Hepatocyte (in vitro differentiated cells): Measurements from ENCODE around the gene HBA2. TPM values are rescaled to one million over a fixed set of nuclear protein-coding genes. Genes with fewer than 3 reads are reported as not detected.
"Not testable (repeated sequence)": the region's sequence is repeated elsewhere in the genome, so short reads cannot be mapped to it uniquely, and the experiment has no call there.

Experiments used
- DNase-seq: peaks from one replicate; pipeline ENCODE4 v3.0.0-alpha.2; 2016; ENCODE audit warnings: low spot score
- H2AFZ ChIP-seq: fragments of 200-600 bp; sonication (generic); 2 replicates; pipeline ENCODE4 v1.6.0; 2016; ENCODE audit warnings: antibody characterized with exemption, mild to moderate bottlenecking
- H3K27ac ChIP-seq: fragments of 200-600 bp; sonication (generic); 2 replicates; pipeline ENCODE4 v1.5.1; 2016; ENCODE audit warnings: mild to moderate bottlenecking
- H3K27me3 ChIP-seq: fragments of 200-600 bp; sonication (generic); 2 replicates; pipeline ENCODE4 v1.6.1; 2016
- H3K36me3 ChIP-seq: fragments of 200-600 bp; sonication (generic); replicated peaks from 2 replicates; pipeline ENCODE4 v1.5.1; 2016; ENCODE audit warnings: low read depth; ENCODE audit not compliant: insufficient read depth
- H3K4me1 ChIP-seq: fragments of 200-600 bp; sonication (generic); 2 replicates; pipeline ENCODE4 v1.5.1; 2016; ENCODE audit warnings: mild to moderate bottlenecking, moderate library complexity; ENCODE audit not compliant: insufficient read depth
- H3K4me2 ChIP-seq: fragments of 200-600 bp; sonication (generic); 2 replicates; pipeline ENCODE4 v1.6.0; 2016
- H3K4me3 ChIP-seq: fragments of 200-600 bp; sonication (generic); 2 replicates; pipeline ENCODE4 v1.5.1; 2016; ENCODE audit warnings: mild to moderate bottlenecking
- H3K79me2 ChIP-seq: fragments of 200-600 bp; sonication (generic); 2 replicates; pipeline ENCODE4 v1.6.0; 2017; ENCODE audit warnings: mild to moderate bottlenecking
- H3K9me2 ChIP-seq: fragments of 200-600 bp; sonication (generic); replicated peaks from 2 replicates; pipeline ENCODE4 v1.6.0; 2017; ENCODE audit warnings: mild to moderate bottlenecking; ENCODE audit not compliant: insufficient read depth
- H3K9me3 ChIP-seq: fragments of 200-600 bp; sonication (generic); 2 replicates; pipeline ENCODE4 v1.5.1; 2016; ENCODE audit warnings: low read depth, mild to moderate bottlenecking
- H4K20me1 ChIP-seq: fragments of 200-600 bp; sonication (generic); 2 replicates; pipeline ENCODE4 v1.6.0; 2016; ENCODE audit warnings: mild to moderate bottlenecking; ENCODE audit not compliant: insufficient read depth, poor library complexity, severe bottlenecking
- EZH2 ChIP-seq: fragments of 200-600 bp; sonication (generic); IDR thresholded peaks from 2 replicates; pipeline ENCODE4 v1.6.1; 2016; ENCODE audit warnings: antibody characterized with exemption, mild to moderate bottlenecking, borderline replicate concordance
- EZH2phosphoT487 ChIP-seq: fragments of 200-600 bp; sonication (generic); IDR thresholded peaks from one replicate; pipeline ENCODE4 v1.6.1; 2018; ENCODE audit warnings: antibody characterized with exemption, mild to moderate bottlenecking, low read depth, moderate library complexity; ENCODE audit not compliant: unreplicated experiment, severe bottlenecking
- WGBS: methylation state at CpG from one replicate; pipeline ENCODE4 v1.1.6; 2016; ENCODE audit warnings: low lambda C conversion rate; ENCODE audit errors: missing lambda C conversion rate; 5-methylcytosine and 5-hydroxymethylcytosine counted together
- polyA plus RNA-seq: library from polyadenylated mRNA; unstranded; fragments of >200 nt; fragmentation: Nextera tagmentation; extraction: Ambion mirVana; gene quantifications from 2 replicates; pipeline ENCODE4 v1.2.1, GENCODE V29; 2016
- total RNA-seq: library from RNA; depleted of rRNA; stranded (reverse); fragments of >200 nt; gene quantifications from 2 replicates; pipeline ENCODE4 v1.2.3, GENCODE V29; 2014
- TF ChIP-seq, protein P1 (sequence below): fragments of 200-600 bp; sonication (generic); IDR thresholded peaks from 2 replicates; pipeline ENCODE4 v1.5.1; 2016; ENCODE audit warnings: antibody characterized with exemption, mild to moderate bottlenecking; ENCODE audit not compliant: poor library complexity

The HBA2 gene
- total and polyA plus RNA-seq, 2 experiments from 2014 or later = not detected

DNA sequence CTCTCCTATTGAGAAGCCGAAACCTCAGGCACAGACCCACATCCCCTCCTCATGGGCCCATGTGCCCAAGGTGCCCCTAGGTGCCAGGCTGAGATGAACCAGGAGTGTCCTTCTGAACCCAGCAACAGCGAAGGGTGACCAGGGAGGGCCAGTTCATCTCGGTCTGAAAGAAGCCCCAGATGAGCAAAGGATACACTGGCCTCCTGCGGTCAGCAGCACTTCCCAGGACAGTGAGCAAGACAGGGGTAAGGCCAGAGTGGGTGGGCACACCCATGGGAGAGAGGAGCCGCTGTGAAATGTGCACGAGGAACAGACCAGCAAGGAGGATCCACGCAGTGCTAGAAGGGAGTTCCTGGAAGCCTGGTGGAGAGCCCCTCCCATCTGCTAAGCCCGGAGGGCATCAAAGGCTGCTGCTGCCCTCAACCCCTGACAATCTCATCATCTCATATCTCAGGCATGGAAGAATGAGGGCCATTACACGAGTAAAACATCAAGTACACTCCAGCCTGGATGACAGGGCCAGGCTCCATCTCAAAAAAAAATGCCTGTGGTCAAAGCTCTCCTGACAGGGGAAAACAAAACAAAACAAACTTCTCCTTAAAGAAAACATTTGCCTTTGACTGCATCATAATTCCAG, 23.5 kb upstream of the HBA2 start:
- no peak overlapping the region for H3K27ac ChIP-seq
- H3K4me3 ChIP-seq = no peak overlapping the region
- no peaks in the 10 kb centered on the region for H3K4me1 ChIP-seq
- H3K27me3 ChIP-seq = peaks cover 8% of the 10 kb centered on the region
- H2AFZ ChIP-seq = no peak overlapping the region
- no peaks in the 10 kb centered on the region for H3K36me3 ChIP-seq
- DNase-seq = no peak
- H3K79me2 ChIP-seq = no peaks in the 10 kb centered on the region
- no peaks in the 10 kb centered on the region for H3K9me2 ChIP-seq
- 65% methylated on average over 9 of the region's 9 CpGs for WGBS
- no peak overlapping the region for H3K4me2 ChIP-seq
- H4K20me1 ChIP-seq = no peaks in the 10 kb centered on the region
- H3K9me3 ChIP-seq = no peaks in the 10 kb centered on the region
- TF ChIP-seq EZH2phosphoT487 (no peak), EZH2 (no peak)
- TF ChIP-seq, protein P1, sequence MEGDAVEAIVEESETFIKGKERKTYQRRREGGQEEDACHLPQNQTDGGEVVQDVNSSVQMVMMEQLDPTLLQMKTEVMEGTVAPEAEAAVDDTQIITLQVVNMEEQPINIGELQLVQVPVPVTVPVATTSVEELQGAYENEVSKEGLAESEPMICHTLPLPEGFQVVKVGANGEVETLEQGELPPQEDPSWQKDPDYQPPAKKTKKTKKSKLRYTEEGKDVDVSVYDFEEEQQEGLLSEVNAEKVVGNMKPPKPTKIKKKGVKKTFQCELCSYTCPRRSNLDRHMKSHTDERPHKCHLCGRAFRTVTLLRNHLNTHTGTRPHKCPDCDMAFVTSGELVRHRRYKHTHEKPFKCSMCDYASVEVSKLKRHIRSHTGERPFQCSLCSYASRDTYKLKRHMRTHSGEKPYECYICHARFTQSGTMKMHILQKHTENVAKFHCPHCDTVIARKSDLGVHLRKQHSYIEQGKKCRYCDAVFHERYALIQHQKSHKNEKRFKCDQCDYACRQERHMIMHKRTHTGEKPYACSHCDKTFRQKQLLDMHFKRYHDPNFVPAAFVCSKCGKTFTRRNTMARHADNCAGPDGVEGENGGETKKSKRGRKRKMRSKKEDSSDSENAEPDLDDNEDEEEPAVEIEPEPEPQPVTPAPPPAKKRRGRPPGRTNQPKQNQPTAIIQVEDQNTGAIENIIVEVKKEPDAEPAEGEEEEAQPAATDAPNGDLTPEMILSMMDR = no peak

DNA sequence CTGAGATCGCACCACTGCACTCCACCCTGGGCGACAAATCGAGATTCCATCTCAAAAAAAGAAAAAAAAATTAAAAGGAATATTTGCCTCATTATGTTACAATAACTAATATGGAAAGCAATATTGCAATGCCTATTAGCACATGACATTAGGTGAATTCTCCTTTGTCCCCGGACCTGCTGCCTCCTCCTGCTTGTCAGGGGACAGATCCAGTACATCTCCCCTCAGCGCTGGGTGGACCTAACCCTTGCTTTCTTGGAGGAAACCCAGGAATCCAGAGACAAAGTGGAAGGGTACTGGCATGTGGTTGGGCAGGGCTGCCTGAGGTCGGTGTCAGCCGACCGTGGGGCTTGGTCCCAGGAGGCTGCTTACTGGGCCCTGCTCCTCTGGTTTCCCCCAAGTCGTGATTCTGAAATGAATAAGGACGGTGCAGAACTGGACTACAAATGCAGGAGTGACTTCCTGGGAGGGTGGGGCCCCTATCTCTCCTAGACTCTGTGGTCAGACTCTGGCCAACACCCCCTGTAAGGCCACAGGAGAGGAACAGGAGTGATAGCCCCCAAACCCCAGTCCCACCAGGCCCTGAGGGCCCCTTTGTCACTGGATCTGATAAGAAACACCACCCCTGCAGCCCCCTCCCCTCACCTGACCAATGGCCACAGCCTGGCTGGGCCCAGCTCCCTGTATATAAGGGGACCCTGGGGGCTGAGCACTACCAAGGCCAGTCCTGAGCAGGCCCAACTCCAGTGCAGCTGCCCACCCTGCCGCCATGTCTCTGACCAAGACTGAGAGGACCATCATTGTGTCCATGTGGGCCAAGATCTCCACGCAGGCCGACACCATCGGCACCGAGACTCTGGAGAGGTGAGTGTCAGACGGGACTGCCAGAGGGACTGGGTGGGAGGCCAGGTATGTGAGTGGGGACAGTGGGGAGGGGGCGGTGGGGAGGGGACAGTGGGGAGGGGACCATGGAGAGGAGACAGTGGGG, 20.2 kb upstream of the HBA2 start, which contains the start of gene HBZ:
Gene HBZ (plus strand): TSS at position 504 of the 988 bp plus-strand sequence. CDS start 266 bp downstream, at position 770.
- H3K4me1 ChIP-seq = peaks cover 7% of the 10 kb centered on the region
- no peak within 1 kb of the TSS for H3K4me3 ChIP-seq
- H4K20me1 ChIP-seq = no peaks in the 10 kb centered on the region
- no peak for DNase-seq
- WGBS = 90% methylated on average over 16 of the region's 17 CpGs
- TF ChIP-seq EZH2 (no peak), EZH2phosphoT487 (no peak)
- TF ChIP-seq, protein P1 = no peak
- H3K27me3 ChIP-seq = peaks cover 30% of the 10 kb centered on the region
- no peaks in the 10 kb centered on the region for H3K36me3 ChIP-seq
- H3K4me2 ChIP-seq = no peak within 1 kb of the TSS
- no peaks in the 10 kb centered on the region for H3K79me2 ChIP-seq
- no peaks in the 10 kb centered on the region for H3K9me3 ChIP-seq
- no peak within 1 kb of the TSS for H3K27ac ChIP-seq
- no peaks in the 10 kb centered on the region for H3K9me2 ChIP-seq
- H2AFZ ChIP-seq = no peak within 1 kb of the TSS

DNA sequence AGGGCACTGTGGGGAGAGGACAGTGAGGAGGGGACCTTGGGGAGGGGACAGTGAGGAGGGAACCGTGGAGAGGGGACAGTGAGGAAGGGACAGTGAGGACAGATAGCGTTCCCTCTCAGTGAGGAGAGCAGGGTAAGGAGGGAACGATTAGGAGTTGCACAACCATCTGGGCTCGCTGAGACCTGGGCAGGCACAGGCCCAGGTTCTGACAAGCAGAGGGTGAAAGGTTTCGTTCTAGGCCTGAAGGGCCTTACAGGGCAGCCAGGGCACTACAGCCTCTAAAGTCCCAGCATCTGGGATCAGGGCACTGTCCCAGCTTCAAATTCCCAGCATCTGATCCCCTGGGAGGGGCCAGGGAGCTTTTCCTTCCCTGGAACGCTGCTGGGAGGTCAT, 19.6 kb upstream of the HBA2 start:
- whole genome bisulfite sequencing = no CpG with 5 or more reads among the region's 6 CpGs
- H3K4me2 ChIP-seq, H3K9me3 ChIP-seq, H3K79me2 ChIP-seq, H3K27ac ChIP-seq, H3K4me3 ChIP-seq, H2AFZ ChIP-seq, H3K9me2 ChIP-seq, H4K20me1 ChIP-seq, DNase-seq, H3K4me1 ChIP-seq, H3K36me3 ChIP-seq: not testable (repeated sequence)
- H3K27me3 ChIP-seq = peaks cover 37% of the 10 kb centered on the region

DNA sequence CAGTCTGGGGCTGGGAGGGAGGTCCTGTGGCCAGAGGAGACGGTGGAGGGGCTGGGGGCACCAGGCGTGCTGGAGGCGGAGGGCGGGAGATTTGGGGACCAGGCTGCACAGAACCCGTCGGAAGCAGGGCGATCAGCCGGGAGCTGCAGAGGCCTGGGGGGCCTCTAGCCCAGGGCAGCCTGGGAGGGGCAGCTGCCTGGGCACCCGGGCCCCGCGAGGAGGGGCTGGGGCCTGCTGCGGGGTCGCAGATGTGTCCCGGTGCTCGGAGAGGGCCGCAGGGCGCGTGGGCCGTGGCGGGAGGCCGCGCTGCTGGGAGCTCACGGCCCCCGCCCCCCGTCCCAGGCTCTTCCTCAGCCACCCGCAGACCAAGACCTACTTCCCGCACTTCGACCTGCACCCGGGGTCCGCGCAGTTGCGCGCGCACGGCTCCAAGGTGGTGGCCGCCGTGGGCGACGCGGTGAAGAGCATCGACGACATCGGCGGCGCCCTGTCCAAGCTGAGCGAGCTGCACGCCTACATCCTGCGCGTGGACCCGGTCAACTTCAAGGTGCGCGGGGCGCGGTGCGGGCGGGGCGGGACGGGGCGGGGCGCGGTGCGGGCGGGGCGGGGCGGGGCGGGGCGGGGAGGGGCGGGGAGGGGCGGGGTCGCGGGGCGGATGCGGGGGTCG, 19.0 kb upstream of the HBA2 start:
- H3K27me3 ChIP-seq = peaks cover 37% of the 10 kb centered on the region
- no CpG with 5 or more reads among the region's 74 CpGs for WGBS
- not testable (repeated sequence) for H3K4me2 ChIP-seq

More for the DNA sequence above, 19.0 kb upstream of the HBA2 start:
- H3K9me2 ChIP-seq, H3K36me3 ChIP-seq, DNase-seq, H3K79me2 ChIP-seq, H3K9me3 ChIP-seq, H3K27ac ChIP-seq, H3K4me1 ChIP-seq, H2AFZ ChIP-seq, H4K20me1 ChIP-seq, H3K4me3 ChIP-seq: not testable (repeated sequence)
